Parathyroid adenoma (tissue), 2 donors: ENCODE measurements around the gene EGFR.

ENCODE experiments used
- H2AFZ ChIP-seq: fragments of 300-600 bp; sonication (generic); one replicate; pipeline ENCODE4 v1.7.0; 2017; ENCODE audit warnings: antibody characterized with exemption, mild to moderate bottlenecking
- H3K27ac ChIP-seq: fragments of 300-600 bp; sonication (generic); one replicate; pipeline ENCODE4 v1.7.0; 2017
- H3K27me3 ChIP-seq: fragments of 300-600 bp; sonication (generic); one replicate; pipeline ENCODE4 v1.7.0; 2017; ENCODE audit warnings: low read length; ENCODE audit not compliant: control insufficient read depth, insufficient read depth
- H3K36me3 ChIP-seq: fragments of 300-600 bp; sonication (generic); one replicate; pipeline ENCODE4 v1.7.0; 2017; ENCODE audit warnings: low read length; ENCODE audit not compliant: control insufficient read depth, insufficient read depth
- H3K4me1 ChIP-seq: fragments of 300-600 bp; sonication (generic); one replicate; pipeline ENCODE4 v1.7.0; 2017; ENCODE audit warnings: control low read depth
- H3K4me2 ChIP-seq: fragments of 300-600 bp; sonication (generic); one replicate; pipeline ENCODE4 v1.7.0; 2017; ENCODE audit warnings: low read length
- H3K4me3 ChIP-seq: fragments of 300-600 bp; sonication (generic); one replicate; pipeline ENCODE4 v1.7.0; 2017; ENCODE audit warnings: low read depth, low read length
- H3K79me2 ChIP-seq: fragments of 300-600 bp; sonication (generic); one replicate; pipeline ENCODE4 v1.7.0; 2017; ENCODE audit warnings: control low read depth
- H3K9ac ChIP-seq: fragments of 300-600 bp; sonication (generic); one replicate; pipeline ENCODE4 v1.7.0; 2017; ENCODE audit warnings: mild to moderate bottlenecking
- H3K9me3 ChIP-seq: fragments of 300-600 bp; sonication (generic); one replicate; pipeline ENCODE4 v1.7.0; 2017; ENCODE audit warnings: low read length; ENCODE audit not compliant: control insufficient read depth
- TF ChIP-seq, protein P1 (sequence below): fragments of 300-600 bp; sonication (generic); IDR thresholded peaks from one replicate; pipeline ENCODE4 v1.7.0; 2017; ENCODE audit warnings: antibody characterized with exemption, mild to moderate bottlenecking
- donor health status: primary hyperparathyroidism.

Gene EGFR

DNA sequence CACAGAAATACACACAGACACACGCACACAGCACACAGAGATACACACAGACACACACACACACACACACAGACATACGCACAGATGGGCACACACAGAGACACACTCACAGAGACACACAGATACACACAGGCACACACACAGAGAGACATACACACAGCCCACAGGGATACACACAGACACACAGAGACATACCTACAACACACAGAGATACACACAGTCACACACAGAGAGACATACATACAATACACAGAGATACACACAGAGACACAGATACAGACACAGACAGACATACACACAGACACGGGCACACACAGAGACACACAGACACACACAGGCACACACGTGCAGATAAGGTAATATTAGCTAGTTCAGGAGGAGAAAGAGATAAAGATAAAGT is 76.9 kb downstream of the EGFR start:
- Histone ChIP-seq H3K4me3 (no peak overlapping the region), H3K9me3 (no peaks in the 10 kb centered on the region), H3K79me2 (no peaks in the 10 kb centered on the region), H2AFZ (no peak overlapping the region), H3K27ac (no peak overlapping the region), H3K27me3 (no peaks in the 10 kb centered on the region), H3K36me3 (no peaks in the 10 kb centered on the region), H3K4me2 (no peak overlapping the region), H3K4me1 (no peaks in the 10 kb centered on the region), H3K9ac (no peak overlapping the region)
- TF ChIP-seq, protein P1, sequence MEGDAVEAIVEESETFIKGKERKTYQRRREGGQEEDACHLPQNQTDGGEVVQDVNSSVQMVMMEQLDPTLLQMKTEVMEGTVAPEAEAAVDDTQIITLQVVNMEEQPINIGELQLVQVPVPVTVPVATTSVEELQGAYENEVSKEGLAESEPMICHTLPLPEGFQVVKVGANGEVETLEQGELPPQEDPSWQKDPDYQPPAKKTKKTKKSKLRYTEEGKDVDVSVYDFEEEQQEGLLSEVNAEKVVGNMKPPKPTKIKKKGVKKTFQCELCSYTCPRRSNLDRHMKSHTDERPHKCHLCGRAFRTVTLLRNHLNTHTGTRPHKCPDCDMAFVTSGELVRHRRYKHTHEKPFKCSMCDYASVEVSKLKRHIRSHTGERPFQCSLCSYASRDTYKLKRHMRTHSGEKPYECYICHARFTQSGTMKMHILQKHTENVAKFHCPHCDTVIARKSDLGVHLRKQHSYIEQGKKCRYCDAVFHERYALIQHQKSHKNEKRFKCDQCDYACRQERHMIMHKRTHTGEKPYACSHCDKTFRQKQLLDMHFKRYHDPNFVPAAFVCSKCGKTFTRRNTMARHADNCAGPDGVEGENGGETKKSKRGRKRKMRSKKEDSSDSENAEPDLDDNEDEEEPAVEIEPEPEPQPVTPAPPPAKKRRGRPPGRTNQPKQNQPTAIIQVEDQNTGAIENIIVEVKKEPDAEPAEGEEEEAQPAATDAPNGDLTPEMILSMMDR: no peak

DNA sequence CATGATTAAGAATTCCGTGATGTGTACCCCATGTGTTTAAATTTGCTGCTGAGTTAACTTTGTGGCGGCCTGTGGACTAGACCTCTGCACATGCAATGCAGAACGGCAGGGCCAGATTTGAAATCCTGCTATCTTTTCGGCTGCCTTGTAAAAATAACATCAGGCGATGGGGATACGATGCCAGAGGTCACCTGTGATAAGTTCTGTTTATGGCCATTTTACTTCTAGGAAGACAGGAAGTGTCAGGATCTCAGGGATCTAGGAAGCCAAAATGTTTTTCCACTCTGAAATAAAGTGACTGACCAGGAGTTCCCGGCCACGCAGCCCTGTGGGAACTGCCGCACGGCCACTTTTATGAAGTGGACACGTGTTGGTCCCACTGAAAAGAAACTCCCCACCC is 77.5 kb downstream of the EGFR start:
- Histone ChIP-seq H3K9me3 (no peaks in the 10 kb centered on the region), H3K27ac (no peak overlapping the region), H3K4me3 (no peak overlapping the region), H3K79me2 (no peaks in the 10 kb centered on the region), H3K4me2 (no peak overlapping the region), H3K27me3 (no peaks in the 10 kb centered on the region), H3K9ac (no peak overlapping the region), H3K36me3 (no peaks in the 10 kb centered on the region), H2AFZ (no peak overlapping the region), H3K4me1 (no peaks in the 10 kb centered on the region)
- TF ChIP-seq, protein P1: no peak

DNA sequence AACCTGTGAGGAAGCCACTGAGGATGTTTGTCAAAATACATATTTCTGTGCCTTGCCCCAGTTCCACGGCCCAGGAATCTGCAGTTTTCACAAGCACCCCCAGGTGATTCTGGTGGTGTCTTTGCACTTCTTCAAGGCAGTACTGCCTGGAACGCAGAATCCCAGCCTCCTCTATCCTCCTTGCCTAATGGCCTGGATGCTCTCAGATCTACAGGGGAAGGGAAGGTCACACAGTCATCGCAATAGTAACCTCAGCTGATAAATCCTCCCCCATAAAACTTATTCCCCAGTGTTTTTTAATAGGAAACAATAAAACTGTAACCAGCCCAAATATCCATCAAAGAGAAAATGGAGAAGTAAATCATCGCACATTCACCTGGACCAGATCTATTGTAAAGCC is 78.3 kb downstream of the EGFR start:
- Histone ChIP-seq H3K4me2 (no peak overlapping the region), H2AFZ (no peak overlapping the region), H3K36me3 (no peaks in the 10 kb centered on the region), H3K27ac (no peak overlapping the region), H3K4me1 (no peaks in the 10 kb centered on the region), H3K27me3 (no peaks in the 10 kb centered on the region), H3K9me3 (no peaks in the 10 kb centered on the region), H3K9ac (no peak overlapping the region), H3K79me2 (no peaks in the 10 kb centered on the region), H3K4me3 (no peak overlapping the region)
- TF ChIP-seq, protein P1: no peak

DNA sequence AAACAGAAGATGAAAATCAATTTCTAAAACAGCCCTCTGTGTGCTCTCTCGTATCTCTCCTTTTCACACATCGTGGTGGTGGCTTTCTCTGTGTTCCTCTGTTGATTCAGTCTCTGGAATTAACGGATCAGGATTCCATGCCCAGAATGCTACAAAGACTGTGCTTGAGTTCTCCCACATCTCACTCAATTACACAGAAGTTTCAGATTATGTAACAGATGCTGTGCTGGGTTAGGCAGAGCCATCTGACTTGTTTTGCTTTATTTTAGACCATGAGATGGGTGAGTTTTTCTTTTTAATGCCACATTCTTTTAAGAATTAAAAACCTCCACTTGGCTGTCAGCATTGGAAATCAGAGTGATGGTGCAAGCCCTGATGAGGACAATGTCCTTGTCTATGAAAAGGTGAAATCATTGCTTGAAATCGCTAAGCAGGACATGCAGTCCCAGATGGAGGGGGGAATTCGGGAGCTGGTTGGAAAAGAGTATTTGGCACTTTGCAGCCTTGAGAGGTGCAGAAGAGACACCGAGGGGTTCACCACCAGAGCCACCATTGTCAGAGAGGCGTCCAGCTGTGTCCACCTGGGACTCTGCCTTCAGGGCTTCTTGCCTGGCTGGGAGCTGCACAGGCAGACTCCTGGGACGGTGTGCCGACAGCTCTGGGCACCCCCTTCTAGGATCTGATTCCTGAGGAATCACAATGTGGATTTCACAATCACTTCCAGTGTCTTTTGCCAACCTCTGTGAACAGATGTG is 80.4 kb downstream of the EGFR start:
- Histone ChIP-seq H3K4me2 (no peak overlapping the region), H3K4me1 (no peaks in the 10 kb centered on the region), H3K9ac (no peak overlapping the region), H3K27me3 (no peaks in the 10 kb centered on the region), H2AFZ (no peak overlapping the region), H3K36me3 (no peaks in the 10 kb centered on the region), H3K4me3 (no peak overlapping the region), H3K9me3 (no peaks in the 10 kb centered on the region), H3K79me2 (no peaks in the 10 kb centered on the region), H3K27ac (no peak overlapping the region)
- TF ChIP-seq, protein P1: no peak
